Activated gamma-delta T cell (primary cell): Measurements from ENCODE around the gene CDS2.

Experiments used
- DNase-seq: peaks from one replicate; lab custom pipeline; 2025; lab: John Stamatoyannopoulos, UW

Gene CDS2

DNA sequence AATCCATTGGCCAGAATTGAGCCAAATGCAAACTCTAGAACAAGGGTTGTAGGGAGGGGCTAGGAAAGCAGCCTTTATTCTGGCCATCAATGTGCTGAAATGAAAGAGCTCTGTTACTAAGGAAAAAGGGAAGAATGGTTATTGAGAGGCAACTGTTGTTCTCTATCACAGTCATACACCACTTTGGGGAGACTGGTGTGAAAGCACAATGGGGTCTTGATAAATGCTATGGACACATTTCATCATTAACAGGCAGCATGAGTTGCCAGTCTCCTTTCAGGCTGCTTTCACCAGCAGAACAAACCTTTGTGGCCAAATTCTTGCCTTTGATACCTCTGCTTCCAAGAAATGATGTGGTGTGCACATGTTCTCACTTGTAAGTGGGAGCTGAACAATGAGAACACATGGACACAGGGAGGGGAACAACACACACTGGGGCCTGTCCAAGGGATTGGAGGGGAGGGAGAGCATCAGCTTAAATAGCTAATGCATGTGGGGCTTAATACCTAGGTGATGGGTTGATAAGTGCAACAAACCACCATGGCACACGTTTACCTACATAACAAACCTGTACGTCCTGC is 86.2 kb downstream of the CDS2 start:
- DNase-seq: no peak

GRCh38 chr20:5214826-5215225 is 88.0 kb downstream of the CDS2 start:
- no peak for DNase-seq

DNA sequence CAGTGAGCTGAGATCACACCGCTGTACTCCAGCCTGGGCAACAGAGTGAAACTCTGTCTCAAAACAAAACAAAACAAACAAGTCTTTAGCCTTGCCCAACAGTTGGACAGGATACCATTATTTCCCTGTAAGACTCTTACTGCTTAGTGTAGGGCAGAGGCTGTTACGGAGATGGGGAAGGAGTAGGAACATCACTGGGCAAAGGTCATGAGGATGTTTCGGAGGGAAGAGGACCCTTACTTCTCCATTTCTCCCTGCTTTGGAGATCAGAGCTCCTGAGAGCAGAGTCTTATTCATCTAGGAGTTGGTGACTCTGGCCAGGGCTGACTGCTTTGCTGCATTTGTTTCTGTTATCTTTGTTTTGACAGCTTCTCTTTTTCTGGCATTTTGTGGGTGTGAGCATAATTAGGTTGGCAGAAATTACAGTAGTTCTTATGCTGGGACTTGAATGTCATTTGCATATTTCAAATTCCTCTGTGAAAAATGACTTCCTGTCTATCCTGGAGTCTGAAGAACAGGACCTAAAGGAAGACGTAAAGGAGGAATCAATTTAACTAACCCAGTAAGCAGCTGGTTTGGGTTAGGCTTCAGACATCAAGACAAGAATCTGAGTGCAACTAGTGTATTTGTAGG is 89.0 kb downstream of the CDS2 start:
- no peak for DNase-seq

DNA sequence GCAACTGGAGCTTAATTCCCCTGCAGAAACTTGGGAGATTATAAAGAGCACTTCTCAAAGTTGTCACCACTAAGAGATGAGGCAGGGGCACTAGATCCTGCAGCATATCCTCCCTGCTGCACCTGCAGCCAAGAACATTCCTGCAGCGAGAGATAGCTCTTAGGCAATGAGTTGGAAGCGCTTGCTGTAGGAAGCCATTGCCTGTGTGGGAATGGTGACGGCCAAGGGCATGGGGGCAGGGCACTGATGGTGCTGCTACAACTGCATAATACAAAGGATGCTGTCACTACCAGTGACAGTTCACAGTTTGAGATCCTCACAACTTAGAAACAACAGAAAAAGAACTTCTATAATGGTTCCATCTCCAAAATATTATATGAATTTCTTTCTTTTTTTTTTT is 89.9 kb downstream of the CDS2 start:
- DNase-seq: no peak

GRCh38 chr20:5217616-5218015 is 90.8 kb downstream of the CDS2 start:
- DNase-seq: no peak

DNA sequence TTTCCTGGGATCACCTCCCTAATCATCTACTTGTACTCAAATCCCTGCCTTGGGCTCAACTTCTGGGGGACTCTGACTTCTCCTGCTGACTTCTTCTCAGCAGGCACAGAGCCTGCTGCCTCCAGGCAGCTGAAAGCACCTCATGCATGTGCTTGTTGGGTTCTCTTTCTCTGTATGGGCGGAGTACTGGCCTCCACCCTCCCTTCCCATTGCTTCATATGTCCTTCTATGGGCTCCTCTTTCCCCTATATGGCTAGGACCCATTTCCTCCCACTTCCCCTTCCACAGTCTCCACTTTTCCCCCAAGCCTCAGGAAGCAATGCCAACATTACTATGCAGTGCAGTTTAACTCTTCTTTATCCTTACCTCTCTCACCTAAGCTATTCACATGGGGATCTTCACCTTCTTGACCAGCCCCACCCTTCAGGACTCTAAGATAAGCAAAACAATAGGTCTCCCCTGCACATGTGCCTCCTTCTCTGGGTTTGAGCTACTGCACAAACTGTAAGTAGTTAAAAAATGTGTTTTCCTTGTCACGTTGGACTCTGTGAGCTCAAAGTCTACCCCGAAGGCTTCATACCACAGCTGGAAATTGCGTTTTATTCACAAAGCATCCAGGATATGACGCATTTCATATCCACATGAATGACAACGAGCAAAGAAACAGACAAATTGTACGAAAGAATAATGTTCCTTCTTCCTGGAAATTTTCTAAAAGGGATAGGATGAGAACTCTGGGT is 93.7 kb downstream of the CDS2 start:
- no peak for DNase-seq

DNA sequence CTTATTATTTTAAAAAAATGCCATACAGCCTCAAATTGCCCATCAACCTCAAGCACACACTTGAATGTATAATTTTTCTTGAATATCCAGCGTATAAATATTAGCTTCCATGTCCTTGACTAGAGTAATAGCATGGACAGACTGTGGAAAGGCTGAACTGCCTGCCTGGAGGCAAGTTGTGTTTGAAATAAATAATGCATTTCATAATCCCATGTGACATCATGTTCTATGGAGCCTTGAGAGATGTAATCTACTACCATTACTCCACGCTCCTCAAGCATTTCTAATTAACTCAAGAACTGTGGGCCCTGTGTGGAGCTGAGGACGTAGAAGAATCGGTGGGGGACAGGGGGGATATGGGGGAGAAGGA is 94.2 kb downstream of the CDS2 start:
- DNase-seq: no peak

DNA sequence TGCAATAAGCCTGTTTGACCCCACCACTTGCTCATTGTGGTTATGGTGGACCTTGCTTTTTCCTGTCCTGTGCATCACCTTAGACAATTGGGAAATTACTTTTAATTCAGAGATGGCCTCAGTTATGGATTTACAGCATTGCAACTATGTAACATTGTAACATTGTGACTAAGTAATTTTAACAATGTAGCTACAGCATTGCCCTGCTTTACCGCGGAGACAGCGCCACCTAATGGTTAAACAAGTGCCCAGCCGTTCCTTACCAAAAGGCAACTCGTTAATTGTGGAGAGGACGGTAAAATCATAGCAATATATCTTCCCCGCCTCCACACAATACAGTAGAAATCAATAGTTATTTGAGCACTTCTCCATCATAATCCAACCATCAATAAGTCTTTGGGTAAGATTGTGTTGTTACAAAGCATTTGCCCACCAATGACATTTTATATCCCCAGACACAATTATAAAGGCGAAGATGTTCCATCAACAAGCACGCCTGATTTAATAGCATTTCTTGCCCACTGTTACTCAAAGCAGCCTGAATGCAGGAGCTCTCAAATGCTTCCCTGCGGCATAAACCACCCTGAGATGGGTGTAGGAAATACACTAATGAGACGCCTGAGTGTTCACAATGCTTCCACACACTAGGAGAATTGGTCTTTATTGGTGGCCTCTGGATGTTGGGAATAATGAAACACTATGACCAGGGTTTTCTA is 96.3 kb downstream of the CDS2 start:
- DNase-seq: no peak

- DNase-seq: no peak
Observed at GRCh38 chr20:5230544-5230943, 103.7 kb downstream of the CDS2 start.

DNA sequence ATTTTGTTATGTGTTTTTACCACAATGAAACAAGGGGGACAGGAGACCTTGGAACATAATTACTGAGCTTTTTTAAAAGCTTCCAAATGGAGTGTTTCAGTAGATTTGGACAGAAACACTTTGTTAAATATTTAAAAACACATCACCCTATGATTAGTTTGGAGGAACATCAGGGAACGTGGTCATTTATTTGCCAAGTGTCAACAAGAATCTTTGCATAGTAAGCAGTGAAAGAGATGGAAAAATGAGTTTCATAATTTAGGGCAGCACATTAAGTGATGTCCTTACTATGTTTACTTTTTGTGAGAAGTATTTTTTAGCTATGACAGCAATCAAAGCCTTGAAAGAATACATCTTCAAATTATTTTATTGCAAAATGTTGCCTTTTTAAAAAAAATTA is 107.3 kb downstream of the CDS2 start:
- DNase-seq: no peak

DNA sequence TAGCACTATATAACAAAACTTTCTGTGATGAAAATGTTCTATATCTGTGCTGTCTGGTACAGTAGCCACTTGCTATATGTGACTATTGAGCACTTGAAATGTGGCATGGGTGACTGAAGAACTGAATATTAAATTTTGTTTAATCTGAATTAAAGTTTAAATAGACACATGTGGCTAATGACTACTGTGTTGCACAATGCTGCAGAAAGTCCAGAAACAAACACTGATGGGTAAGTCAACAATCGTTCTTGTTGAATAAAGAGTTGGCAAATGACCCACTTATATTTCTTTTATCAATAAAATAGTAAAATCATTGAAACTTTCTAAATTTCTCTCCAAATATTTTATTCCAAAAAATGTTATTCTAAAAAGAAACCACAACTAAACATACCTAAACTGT is 108.2 kb downstream of the CDS2 start:
- DNase-seq: no peak
